NCI-H2227 (cell line): ENCODE data around the gene B3GAT3.
"Not testable (repeated sequence)": the region's sequence is repeated elsewhere in the genome, so short reads cannot be mapped to it uniquely, and the experiment has no call there.

Experiments used
- DNase-seq: peaks from one replicate; lab custom pipeline; 2025; ENCODE audit not compliant: unreplicated experiment; lab: John Stamatoyannopoulos, UW

B3GAT3 gene

GRCh38 chr11:62621567-62622470 lies at the start of gene B3GAT3:
B3GAT3 (minus strand) TSS chr11:62621986; CDS start chr11:62621947, 39 bp downstream.
- DNase-seq: peak; percentile 99

GRCh38 chr11:62671236-62671607 lies 49.4 kb upstream of the B3GAT3 start:
- no peak for DNase-seq

- DNase-seq: peak; percentile 27
Measured at GRCh38 chr11:62669420-62670161, 47.8 kb upstream of the B3GAT3 start.

DNA sequence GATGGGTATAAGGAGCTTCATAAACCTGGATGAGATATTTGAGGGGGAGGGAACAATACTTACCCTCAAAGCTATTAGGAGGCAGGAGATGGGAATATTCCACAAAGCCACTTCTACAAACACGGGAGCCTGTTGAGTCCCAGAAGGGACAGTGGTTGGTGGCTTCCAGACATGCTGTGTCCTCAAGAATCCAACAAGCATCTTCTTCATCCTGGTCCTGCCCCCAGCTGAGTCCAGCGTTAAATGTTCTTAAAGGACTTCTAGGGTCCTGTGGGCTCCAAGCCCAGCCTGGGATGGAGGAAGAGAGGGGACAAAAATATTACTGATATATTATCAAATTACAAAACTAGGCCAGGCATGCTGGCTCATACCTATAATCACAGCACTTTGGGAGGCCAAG lies 45.7 kb upstream of the B3GAT3 start:
- DNase-seq: no peak

DNA sequence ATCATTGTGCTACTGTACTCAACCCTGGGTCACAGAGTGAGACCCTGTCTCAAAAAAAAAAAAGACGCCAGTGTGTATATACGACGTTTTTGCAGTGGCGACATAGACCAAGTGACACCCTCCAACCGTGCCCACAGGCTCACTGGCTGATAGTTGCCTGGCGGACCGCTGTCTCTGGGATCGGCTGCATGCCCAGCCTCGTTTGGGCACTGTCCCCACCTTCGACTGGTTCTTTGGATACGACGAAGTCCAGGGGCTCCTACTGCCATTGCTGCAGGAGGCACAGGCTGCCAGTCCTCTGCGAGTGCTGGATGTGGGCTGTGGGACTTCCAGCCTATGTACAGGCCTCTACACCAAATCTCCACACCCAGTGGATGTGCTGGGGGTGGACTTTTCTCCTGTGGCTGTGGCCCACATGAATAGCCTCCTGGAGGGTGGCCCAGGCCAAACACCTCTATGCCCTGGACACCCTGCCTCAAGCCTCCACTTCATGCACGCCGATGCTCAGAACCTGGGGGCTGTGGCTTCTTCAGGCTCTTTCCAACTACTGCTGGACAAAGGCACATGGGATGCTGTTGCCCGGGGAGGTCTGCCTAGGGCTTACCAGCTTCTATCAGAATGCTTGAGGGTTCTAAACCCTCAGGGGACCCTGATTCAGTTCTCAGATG lies 44.6 kb upstream of the B3GAT3 start:
- DNase-seq: no peak

GRCh38 chr11:62665599-62666258 lies 43.9 kb upstream of the B3GAT3 start:
- DNase-seq: peak; percentile 79

DNA sequence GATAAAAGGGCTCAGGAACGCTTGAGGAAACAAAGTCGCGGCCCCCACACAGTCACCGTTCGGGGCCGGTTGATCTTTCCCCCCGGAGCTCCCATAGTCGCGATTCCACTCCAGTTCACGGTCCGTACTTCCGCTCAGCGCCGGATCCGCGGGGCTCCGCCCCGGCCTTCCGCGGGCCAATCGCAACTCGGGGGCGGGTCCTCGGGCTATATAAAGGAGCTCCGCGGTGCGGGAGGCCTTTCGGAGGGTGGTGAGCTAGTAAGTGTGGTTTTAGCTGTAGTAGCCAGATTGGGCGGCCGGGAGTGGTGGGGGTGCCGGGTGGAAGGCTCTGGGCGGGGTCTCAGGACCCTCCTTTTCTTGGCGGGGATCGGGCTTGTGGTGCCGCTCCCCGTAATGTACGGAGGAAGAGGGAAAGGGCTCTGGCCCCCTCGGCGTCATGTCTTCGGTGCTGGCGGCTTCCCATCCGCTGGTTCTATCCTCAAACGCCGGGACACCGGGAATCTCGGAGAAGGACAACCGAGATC lies 43.4 kb upstream of the B3GAT3 start, which contains the start of the genes C11orf98 and CSKMT:
Gene C11orf98 (minus strand): TSS at position 136 of the 524 bp plus-strand sequence. CDS start 41 bp downstream, at position 95.
Gene CSKMT (plus strand): TSS at position 238 of the 524 bp plus-strand sequence. CDS start 568 bp downstream, outside the sequence.
- DNase-seq: peak; percentile 97

DNA sequence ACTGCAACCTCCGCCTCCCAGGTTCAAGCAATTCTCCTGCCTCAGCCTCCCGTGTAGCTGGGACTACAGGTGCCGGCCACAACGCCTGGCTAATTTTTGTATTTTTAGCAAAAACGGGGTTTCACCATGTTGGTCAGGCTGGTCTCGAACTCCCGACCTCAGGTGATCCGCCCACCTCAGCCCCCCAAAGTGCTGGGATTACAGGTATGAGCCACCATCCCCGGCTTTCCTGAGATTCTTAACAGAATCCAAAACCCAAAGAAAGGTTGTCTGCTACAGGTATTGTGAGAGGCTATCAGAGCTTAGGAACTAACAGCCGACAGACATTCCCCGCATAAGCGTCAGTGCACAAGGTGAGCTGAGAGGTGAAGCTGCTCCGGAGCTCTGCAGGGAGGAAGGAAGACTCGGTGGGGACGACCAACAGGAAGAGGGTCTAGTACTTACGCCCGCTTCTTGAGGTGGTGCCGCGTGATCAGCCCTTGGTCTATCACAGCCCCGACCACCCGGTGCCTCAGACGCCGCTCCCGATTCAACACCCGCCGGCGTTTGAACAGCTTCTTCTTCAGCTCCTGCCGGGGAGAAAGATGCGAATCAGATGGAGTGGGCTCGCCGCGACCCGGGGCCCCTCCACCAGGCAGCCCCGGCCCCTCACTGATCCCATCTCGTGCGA lies 42.8 kb upstream of the B3GAT3 start:
- peak; percentile 82 for DNase-seq

- DNase-seq: no peak
Measured at GRCh38 chr11:62656796-62657429, 35.1 kb upstream of the B3GAT3 start.

- DNase-seq: no peak
Measured at GRCh38 chr11:62654297-62654696, 32.5 kb upstream of the B3GAT3 start.

DNA sequence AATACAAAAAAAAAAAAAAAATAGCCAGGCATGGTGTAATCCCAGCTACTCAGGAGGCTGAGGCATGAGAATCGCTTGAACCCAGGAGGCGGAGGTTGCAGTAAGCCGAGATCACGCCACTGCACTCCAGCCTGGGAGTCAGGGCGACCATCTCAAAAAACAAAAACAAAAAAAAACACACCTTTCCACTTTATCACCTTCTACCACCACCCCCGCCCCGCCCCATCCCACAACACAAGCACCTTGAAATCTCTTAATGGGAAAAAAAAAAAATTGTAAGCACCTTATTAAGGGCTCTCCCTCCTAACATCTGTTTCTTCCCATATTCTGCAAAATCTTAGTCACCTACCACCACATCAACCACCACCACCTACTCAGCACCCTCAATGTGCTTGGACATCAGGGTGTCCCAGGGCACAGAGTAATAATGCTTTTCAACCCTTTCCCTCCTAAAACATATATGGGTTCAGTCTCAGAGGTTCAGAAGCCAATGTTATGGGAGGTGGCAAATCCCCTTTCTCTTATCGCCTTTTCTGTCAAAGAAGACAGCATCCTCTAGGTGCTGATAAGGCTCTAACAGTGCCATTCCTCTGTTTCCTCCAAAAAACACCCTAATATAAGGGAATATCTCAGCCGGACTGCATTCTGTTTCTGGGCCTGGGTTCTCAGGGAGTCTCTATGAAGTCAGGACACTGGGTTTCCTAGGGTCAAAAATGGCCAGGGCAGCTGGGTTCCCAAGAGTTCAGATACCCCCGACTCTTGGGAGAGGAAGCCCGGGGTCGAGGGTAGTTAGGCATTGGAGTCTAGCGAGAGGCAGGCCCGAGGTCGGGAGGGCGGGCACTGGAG lies 30.6 kb upstream of the B3GAT3 start:
- DNase-seq: no peak

- not testable (repeated sequence) for DNase-seq
Measured at GRCh38 chr11:62650283-62650682, 28.5 kb upstream of the B3GAT3 start.

DNA sequence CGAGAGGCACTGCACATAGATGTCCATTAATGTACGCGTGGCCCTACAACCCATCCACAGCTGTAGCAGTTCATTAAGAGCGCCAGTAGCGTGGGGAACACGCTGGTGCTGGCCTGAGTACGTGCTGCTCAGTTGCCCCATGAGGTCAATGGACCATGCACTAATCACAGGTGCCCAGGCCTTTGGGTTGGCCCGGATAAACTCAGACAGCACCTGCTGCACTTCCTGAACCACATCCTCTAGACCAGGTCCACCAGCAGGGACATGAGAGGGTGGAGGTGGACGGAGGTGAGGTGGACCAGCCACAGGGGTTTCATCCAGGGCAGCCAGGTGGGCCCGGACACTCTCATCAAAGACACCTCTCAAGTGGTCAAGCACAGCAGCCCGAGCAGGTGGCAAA lies 27.7 kb upstream of the B3GAT3 start:
- DNase-seq: no peak

DNA sequence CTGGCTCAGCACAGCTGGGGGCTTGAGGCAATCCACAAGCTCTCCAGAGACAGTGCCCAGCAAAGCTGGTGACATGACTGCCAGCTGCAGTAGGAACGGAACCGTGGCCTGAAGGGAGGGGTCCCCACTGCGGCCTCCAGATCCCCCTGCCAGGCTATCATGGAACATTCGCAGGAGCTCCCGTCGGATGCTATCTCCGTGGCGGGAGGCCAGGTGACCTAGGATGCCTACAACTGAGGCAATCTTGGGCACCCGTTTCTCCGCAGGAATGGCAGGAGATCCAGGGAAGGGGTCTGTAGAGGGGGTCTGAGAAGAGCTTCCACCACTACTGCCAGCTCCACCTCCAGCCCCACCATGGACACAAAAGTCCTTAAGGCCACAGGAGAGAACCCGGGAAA lies 27.2 kb upstream of the B3GAT3 start:
- no peak for DNase-seq

- DNase-seq: no peak
Measured at GRCh38 chr11:62648185-62648966, 26.6 kb upstream of the B3GAT3 start.

GRCh38 chr11:62647609-62648005 lies 25.8 kb upstream of the B3GAT3 start:
- DNase-seq: no peak

- no peak for DNase-seq
Measured at GRCh38 chr11:62646825-62647608, 25.2 kb upstream of the B3GAT3 start.
